K562 (cell line): ENCODE data around the gene PTPN9. TPM values are rescaled to one million over a fixed set of nuclear protein-coding genes. Genes with fewer than 3 reads are reported as not detected.

ENCODE experiments used
- CREM ChIP-seq: IDR thresholded peaks from 2 replicates; pipeline ENCODE4 v1.6.1; 2014; ENCODE audit warnings: antibody characterized with exemption, low read depth
- DACH1 ChIP-seq: fragments of 450-650 bp; IDR thresholded peaks from 2 replicates; pipeline ENCODE4 v1.6.1; 2018; ENCODE audit not compliant: partially characterized antibody
- FOXJ3 ChIP-seq: sonication (generic); formaldehyde crosslinking; IDR thresholded peaks from 2 replicates; pipeline ENCODE4 v1.4.0; 2020; ENCODE audit warnings: mild to moderate bottlenecking, missing genetic modification reagents
- IRF1 ChIP-seq: sonication (generic); formaldehyde crosslinking; IDR thresholded peaks from 2 replicates; pipeline ENCODE4 v1.8.0; 2022; ENCODE audit warnings: missing genetic modification reagents, mild to moderate bottlenecking, borderline replicate concordance
- PATZ1 ChIP-seq: fragments of 250-450 bp; sonication (Bioruptor Pico); IDR thresholded peaks from 2 replicates; pipeline ENCODE4 v1.5.0; 2020; ENCODE audit warnings: mild to moderate bottlenecking, borderline replicate concordance
- PHTF2 ChIP-seq: fragments of 250-450 bp; sonication (Bioruptor Pico); IDR thresholded peaks from 2 replicates; pipeline ENCODE4 v1.5.0; 2021; ENCODE audit warnings: mild to moderate bottlenecking
- STAT5B ChIP-seq: fragments of 250-450 bp; sonication (Bioruptor Pico); IDR thresholded peaks from 2 replicates; pipeline ENCODE4 v1.8.0; 2021; ENCODE audit warnings: mild to moderate bottlenecking, inconsistent platforms
- TCF3 ChIP-seq: sonication (generic); formaldehyde crosslinking; IDR thresholded peaks from 2 replicates; pipeline ENCODE4 v1.4.0; 2020; ENCODE audit warnings: mild to moderate bottlenecking, missing genetic modification reagents
- TFAM ChIP-seq: fragments of 250-450 bp; sonication (Bioruptor Pico); conservative IDR thresholded peaks from 2 replicates; pipeline ENCODE4 v1.5.0; 2021; ENCODE audit warnings: mild to moderate bottlenecking, moderate library complexity
- USF2 ChIP-seq: sonication (generic); formaldehyde crosslinking; IDR thresholded peaks from 2 replicates; pipeline ENCODE4 v1.5.0; 2020; ENCODE audit warnings: missing genetic modification reagents
- YBX1 ChIP-seq: fragments of 450-650 bp; IDR thresholded peaks from 2 replicates; pipeline ENCODE4 v1.7.1; 2016; ENCODE audit warnings: mild to moderate bottlenecking
- ZC3H11A ChIP-seq: IDR thresholded peaks from 2 replicates; pipeline ENCODE4 v1.6.1; 2012; ENCODE audit warnings: low read depth, low read length, improper control_type of control experiment
- ZNF146 ChIP-seq: IDR thresholded peaks from one replicate; pipeline ENCODE4 v1.6.1; 2018; ENCODE audit warnings: missing compliant biosample characterization; ENCODE audit not compliant: unreplicated experiment
- ZNF282 ChIP-seq: sonication (generic); formaldehyde crosslinking; IDR thresholded peaks from 2 replicates; pipeline ENCODE4 v1.8.1; 2023; ENCODE audit warnings: missing genetic modification reagents
- ZNF311 ChIP-seq: fragments of 250-450 bp; sonication (Bioruptor Pico); IDR thresholded peaks from 2 replicates; pipeline ENCODE4 v1.4.0; 2020; ENCODE audit warnings: mild to moderate bottlenecking, moderate library complexity
- ZNF561 ChIP-seq: fragments of 450-650 bp; formaldehyde crosslinking; conservative IDR thresholded peaks from 2 replicates; pipeline ENCODE4 v1.4.0; 2020; ENCODE audit warnings: mild to moderate bottlenecking, moderate library complexity
- ZNF76 ChIP-seq: fragments of 250-450 bp; sonication (Bioruptor Pico); IDR thresholded peaks from 2 replicates; pipeline ENCODE4 v1.4.0; 2020; ENCODE audit warnings: mild to moderate bottlenecking, moderate library complexity, borderline replicate concordance
- ZNF778 ChIP-seq: fragments of 450-650 bp; formaldehyde crosslinking; IDR thresholded peaks from 2 replicates; pipeline ENCODE4 v1.4.0; 2020; ENCODE audit warnings: mild to moderate bottlenecking, moderate library complexity
- ZZZ3 ChIP-seq: fragments of 450-650 bp; IDR thresholded peaks from 2 replicates; pipeline ENCODE4 v1.6.1; 2016; ENCODE audit warnings: antibody characterized with exemption, mild to moderate bottlenecking, moderate library complexity
- polyA plus RNA-seq, 8 experiments: library from polyadenylated mRNA; depleted of rRNA in 4 of 8; stranded (reverse) in 5 of 8; unstranded in 3 of 8; fragments of >200 nt; fragmentation: Nextera tagmentation in 2 of 8; fragmentation: Illumina TruSeq in 1 of 8; extraction: Ambion mirVana in 2 of 8; extraction: Trizol in 1 of 8; gene quantifications; 2 replicates each; pipeline versions ENCODE4 v1.2.1 to v1.2.3, GENCODE V29; 2011 to 2014; ENCODE audit warnings: inconsistent platforms in 1 of 8, missing spikeins in 1 of 8
- total RNA-seq, 7 experiments: library from RNA; depleted of rRNA in 6 of 7; stranded (reverse); fragments of >200 nt in 6 of 7; fragmentation: Illumina TruSeq in 2 of 7; extraction: Trizol in 2 of 7; gene quantifications; 2 replicates each; pipeline versions ENCODE4 v1.2.1 to v1.2.3, GENCODE V29; 2011 to 2021; ENCODE audit warnings: low replicate concordance in 1 of 7
- TF ChIP-seq, protein P1 (sequence below): fragments of 250-450 bp; sonication (Bioruptor Pico); IDR thresholded peaks from 2 replicates; pipeline ENCODE4 v1.5.0; 2021; ENCODE audit warnings: mild to moderate bottlenecking, moderate library complexity
- TF ChIP-seq, protein P2 (sequence below): fragments of 450-650 bp; formaldehyde crosslinking; IDR thresholded peaks from 2 replicates; pipeline ENCODE4 v1.4.0; 2022; ENCODE audit warnings: missing genetic modification characterization

Gene PTPN9
- total and polyA plus RNA-seq, 9 of the 15 experiments (the other 6 are each of a cell fraction or from before 2014, with no cell fraction given), result 5.0 to 24.0 (median 14.2) TPM

DNA sequence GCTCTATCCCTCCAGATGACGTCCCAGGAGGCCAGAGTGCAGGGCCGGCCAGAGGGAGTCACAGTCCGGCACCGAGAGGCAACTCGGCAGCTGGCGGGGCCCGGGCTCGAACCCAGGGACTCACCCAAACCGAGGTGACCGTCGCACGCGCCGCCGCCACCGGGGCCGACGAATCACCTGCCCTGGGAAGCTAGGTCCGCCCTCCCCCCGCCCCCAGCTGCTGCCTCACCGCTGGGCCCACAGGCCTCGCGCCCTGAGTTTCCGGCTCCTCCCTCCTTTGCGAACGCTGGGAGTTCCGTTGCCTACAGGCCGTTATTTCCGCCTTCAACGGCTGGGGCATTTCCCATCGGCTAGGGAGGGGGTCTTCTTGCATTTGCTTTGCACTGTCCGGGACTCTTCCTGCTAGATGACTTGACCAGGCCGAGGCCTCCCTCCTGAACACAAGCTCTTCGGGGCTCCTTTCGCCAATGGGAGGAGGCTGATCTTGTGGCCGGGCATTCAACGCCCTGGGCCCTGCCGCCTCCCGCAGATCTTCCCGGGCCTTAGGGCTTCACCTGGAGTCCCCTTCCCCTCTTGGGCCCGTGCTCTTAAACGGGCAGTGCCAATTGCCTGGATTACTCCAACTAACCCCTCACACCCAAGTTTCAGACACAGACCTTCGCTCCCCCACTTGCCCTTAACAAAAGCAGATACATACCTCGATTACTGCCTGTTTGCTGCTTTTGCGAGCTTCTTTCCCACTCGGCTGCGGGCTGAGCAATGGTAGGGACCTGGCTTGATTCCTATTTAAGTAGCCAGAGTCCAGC lies 46.6 kb upstream of the PTPN9 start, which contains the start of gene SNUPN (continued):
- TF ChIP-seq, protein P1, sequence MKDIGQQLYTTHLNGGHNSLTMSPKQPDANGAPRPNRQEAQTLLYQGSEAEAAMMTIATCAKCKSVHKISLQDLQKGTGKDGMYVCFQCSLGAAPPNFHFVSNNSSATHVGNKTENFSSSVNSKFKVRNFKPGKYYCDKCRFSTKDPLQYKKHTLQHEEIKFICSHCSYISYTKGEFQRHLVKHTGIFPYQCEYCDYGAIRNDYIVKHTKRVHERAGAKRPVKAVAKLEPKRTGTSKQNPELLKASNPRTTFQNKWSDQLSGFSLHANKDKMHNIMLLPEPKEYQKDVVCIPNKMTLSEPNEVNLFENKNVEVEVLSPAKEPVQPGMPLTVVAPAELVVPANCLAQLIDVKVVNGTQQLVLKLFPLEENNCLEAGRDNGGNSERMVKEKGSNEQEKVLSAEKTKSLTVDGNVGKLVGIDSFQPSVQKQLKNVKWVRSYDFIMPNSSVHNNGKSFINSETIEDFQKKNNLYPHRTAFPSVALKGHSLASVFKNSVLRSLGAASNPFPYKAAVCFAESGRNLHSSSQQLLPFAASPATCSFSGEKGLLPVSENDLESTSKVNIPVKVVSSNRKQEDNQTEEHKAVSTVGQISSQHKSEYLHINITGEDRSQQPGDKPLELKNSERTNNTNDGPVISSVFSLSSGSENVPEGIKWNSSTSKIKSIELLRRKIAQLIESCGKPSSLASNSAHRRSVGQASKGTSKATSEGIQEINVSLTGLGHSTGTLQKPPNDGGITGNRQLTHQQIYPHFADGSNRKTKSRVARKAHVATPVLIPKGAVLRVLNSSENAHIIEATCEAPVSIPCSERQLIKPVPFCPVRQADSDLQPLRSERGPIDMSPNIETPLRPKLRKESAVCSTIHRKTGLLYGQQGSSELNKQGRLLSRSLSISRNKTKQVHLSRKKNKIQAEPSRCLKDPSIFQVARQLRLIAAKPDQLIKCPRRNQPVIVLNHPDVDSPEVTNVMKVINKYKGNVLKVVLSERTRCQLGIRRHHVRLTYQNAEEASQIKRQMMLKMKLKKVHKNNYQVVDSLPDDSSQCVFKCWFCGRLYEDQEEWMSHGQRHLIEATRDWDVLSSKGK (CRISPR knock-in tag), result no peak
- no peak for TF ChIP-seq ZC3H11A
- TF ChIP-seq, protein P2, sequence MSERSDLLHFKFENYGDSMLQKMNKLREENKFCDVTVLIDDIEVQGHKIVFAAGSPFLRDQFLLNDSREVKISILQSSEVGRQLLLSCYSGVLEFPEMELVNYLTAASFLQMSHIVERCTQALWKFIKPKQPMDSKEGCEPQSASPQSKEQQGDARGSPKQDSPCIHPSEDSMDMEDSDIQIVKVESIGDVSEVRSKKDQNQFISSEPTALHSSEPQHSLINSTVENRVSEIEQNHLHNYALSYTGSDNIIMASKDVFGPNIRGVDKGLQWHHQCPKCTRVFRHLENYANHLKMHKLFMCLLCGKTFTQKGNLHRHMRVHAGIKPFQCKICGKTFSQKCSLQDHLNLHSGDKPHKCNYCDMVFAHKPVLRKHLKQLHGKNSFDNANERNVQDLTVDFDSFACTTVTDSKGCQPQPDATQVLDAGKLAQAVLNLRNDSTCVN (CRISPR knock-in tag), result 0 out of 2 replicates have a peak, but pooled peaks have one; percentile 24
- no peak for TF ChIP-seq PATZ1 (CRISPR knock-in tag)
- TF ChIP-seq STAT5B, result no peak
- no peak for TF ChIP-seq IRF1 (CRISPR knock-in tag)
- TF ChIP-seq FOXJ3, result no peak
- 0 out of 2 replicates have a peak, but pooled peaks have one; percentile 41 for TF ChIP-seq ZNF76
- no peak for TF ChIP-seq ZZZ3
- no peak for TF ChIP-seq ZNF146 (CRISPR knock-in tag)
- TF ChIP-seq TFAM (CRISPR knock-in tag), result no peak
- TF ChIP-seq DACH1, result peak; percentile 75
- no peak for TF ChIP-seq ZNF561
- peak; percentile 32; the same call in 1 of the 2 replicates for TF ChIP-seq TCF3 (CRISPR knock-in tag)
- TF ChIP-seq YBX1, result no peak
- no peak for TF ChIP-seq ZNF282 (CRISPR knock-in tag)
- no peak for TF ChIP-seq ZNF778
- TF ChIP-seq CREM, result peak; percentile 79
- TF ChIP-seq USF2, result no peak
- TF ChIP-seq ZNF311 (CRISPR knock-in tag), result no peak
- no peak for TF ChIP-seq PHTF2
